GM18498 (cell line): ENCODE data around the gene LILRA5.
"Not testable (repeated sequence)": the region's sequence is repeated elsewhere in the genome, so short reads cannot be mapped to it uniquely, and the experiment has no call there.

Experiments
- ATAC-seq: cut with Tn5 transposase; IDR thresholded peaks from one replicate; pipeline ENCODE4 v1.9.1; 2021; ENCODE audit warnings: mild to moderate bottlenecking, moderate library complexity; ENCODE audit not compliant: unreplicated experiment

The LILRA5 gene

GRCh38 chr19:54277111-54277615 lies 35.8 kb downstream of the LILRA5 start:
- not testable (repeated sequence) for ATAC-seq

- no peak for ATAC-seq
Observed at GRCh38 chr19:54275951-54276350, 37.0 kb downstream of the LILRA5 start.

- ATAC-seq, result not testable (repeated sequence)
Observed at GRCh38 chr19:54274516-54274915, 38.5 kb downstream of the LILRA5 start.

GRCh38 chr19:54273821-54274220 lies 39.1 kb downstream of the LILRA5 start:
- no peak for ATAC-seq

GRCh38 chr19:54272181-54272580 lies 40.8 kb downstream of the LILRA5 start:
- not testable (repeated sequence) for ATAC-seq

GRCh38 chr19:54271587-54271986 lies 41.4 kb downstream of the LILRA5 start:
- not testable (repeated sequence) for ATAC-seq

GRCh38 chr19:54271106-54271505 lies 41.9 kb downstream of the LILRA5 start:
- ATAC-seq, result no peak

GRCh38 chr19:54268936-54269335 lies 44.0 kb downstream of the LILRA5 start:
- no peak for ATAC-seq

- no peak for ATAC-seq
Observed at GRCh38 chr19:54266133-54266532, 46.8 kb downstream of the LILRA5 start.

- no peak for ATAC-seq
Observed at GRCh38 chr19:54262470-54262869, 50.5 kb downstream of the LILRA5 start.

- no peak for ATAC-seq
Observed at GRCh38 chr19:54262066-54262465, 50.9 kb downstream of the LILRA5 start.

- ATAC-seq, result no peak
Observed at GRCh38 chr19:54257116-54257480, 55.9 kb downstream of the LILRA5 start, which contains the start of gene LILRB5. Gene LILRB5, minus strand, starts transcription at chr19:54257273. Its CDS starts 80 bp downstream, at chr19:54257193.
